Mucosa of gallbladder (tissue), 1 donor: ENCODE measurements around the gene AHSG. TPM values are rescaled to one million over a fixed set of nuclear protein-coding genes. Genes with fewer than 3 reads are reported as not detected.
"Not testable (repeated sequence)": the region's sequence is repeated elsewhere in the genome, so short reads cannot be mapped to it uniquely, and the experiment has no call there.

Experiments used
- DNase-seq: peaks from one replicate; pipeline ENCODE4 v3.0.0-alpha.2; 2020; ENCODE audit warnings: low spot score
- total RNA-seq: library from RNA; stranded (reverse); gene quantifications from one replicate; pipeline ENCODE4 v1.2.1, GENCODE V29; 2021
- donor health status: DM: no; HTN: no; CAD: no.

AHSG gene
- total RNA-seq, 1 donor from 2014 or later, result 2.2 TPM

DNA sequence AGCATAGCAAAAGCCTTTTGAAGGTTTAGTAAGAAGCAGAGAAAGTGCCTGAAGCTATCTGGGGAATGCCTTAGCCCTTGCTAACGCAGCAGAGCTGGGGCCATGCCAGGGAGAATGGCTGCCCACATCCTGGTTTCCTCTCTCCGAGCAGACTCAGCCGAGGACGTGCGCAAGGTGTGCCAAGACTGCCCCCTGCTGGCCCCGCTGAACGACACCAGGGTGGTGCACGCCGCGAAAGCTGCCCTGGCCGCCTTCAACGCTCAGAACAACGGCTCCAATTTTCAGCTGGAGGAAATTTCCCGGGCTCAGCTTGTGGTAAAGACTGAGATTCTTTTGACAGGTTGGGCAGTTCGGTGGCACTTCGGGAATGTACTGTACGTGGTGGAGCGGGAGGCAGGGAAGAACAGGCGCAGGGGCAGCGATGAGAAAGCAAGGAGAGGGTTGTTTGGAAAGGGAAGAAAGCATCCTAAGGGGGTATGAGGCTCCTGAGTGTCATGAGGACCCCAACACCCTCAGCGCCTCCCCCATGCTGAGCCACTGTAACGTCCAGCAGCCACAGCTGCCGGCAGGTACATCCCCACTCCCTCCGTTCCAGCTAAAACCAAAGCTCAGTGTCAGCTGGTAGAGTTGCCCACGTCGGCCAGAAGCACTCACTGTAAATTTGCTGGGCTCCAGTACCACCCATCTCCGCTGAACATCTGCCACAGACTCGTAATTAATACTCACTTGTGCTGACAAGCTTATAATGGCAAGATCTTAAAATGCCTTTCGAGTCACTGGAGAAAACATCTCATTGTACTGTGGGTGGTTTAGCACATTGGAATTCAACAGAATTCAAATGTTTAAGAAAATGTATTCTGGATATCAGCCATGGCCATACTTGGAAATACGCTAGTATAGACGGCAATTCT lies 4.4 kb downstream of the AHSG start:
- peak; percentile 82 for DNase-seq

DNA sequence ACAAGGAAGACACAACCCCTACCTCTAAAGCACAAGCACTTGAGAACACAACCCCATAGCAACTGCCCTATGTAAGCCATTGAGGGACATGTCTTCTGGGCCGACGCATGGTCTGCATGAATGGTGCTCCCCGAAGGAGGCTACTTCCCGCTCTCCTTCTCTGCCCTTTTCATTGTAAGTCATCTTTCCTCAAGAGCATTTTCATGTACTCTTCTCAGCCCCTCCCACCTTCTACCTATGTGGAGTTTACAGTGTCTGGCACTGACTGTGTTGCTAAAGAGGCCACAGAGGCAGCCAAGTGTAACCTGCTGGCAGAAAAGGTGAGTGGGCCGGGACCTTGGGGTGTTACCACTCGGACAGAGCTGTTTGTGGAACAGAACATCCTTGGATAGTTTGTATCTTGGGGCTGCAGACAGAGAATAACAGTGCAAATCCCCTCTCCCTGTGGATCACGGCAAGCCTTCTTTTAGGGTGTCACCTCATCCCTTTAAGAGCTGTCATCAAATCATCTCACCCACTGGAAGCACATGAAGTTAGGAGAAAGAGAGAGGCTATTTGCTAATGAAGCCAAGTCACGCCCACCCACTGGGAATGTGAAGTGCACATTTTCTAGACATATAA lies 5.6 kb downstream of the AHSG start:
- no peak for DNase-seq

DNA sequence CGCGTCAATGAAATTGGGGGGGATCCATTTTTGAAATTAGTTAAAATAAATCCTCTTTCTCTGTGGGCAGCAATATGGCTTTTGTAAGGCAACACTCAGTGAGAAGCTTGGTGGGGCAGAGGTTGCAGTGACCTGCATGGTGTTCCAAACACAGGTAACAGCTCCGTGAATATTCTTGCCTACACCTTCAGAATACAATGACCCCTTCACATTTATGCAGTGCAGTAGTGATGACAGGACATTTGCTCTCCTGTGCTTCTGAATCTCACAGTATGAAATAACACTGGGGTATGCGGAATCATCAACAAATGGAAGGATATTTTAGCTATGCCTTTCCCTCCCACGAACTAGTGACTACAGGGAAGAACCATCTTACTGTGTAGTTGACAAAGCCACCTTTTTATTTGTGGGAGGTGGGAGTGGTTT lies 6.9 kb downstream of the AHSG start:
- no peak for DNase-seq

DNA sequence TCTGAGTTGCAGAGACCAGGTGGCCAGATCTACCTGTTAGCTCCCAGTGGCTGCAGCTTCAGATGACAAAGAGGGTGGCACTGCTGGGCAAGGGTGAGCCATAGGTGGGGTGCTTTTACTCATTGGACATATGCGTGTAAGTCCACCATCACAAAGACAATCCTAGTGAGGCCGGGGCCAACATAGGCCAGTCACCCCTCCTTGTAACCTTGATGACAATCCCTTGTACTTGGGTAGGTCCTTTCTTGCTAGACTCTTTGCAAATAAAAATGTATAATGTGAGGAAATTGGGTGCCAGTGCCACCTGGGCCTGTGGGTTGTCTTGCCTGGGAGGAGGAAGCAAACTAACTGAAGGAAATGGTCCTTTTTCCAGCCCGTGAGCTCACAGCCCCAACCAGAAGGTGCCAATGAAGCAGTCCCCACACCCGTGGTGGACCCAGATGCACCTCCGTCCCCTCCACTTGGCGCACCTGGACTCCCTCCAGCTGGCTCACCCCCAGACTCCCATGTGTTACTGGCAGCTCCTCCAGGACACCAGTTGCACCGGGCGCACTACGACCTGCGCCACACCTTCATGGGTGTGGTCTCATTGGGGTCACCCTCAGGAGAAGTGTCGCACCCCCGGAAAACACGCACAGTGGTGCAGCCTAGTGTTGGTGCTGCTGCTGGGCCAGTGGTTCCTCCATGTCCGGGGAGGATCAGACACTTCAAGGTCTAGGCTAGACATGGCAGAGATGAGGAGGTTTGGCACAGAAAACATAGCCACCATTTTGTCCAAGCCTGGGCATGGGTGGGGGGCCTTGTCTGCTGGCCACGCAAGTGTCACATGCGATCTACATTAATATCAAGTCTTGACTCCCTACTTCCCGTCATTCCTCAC lies 7.6 kb downstream of the AHSG start:
- no peak for DNase-seq

DNA sequence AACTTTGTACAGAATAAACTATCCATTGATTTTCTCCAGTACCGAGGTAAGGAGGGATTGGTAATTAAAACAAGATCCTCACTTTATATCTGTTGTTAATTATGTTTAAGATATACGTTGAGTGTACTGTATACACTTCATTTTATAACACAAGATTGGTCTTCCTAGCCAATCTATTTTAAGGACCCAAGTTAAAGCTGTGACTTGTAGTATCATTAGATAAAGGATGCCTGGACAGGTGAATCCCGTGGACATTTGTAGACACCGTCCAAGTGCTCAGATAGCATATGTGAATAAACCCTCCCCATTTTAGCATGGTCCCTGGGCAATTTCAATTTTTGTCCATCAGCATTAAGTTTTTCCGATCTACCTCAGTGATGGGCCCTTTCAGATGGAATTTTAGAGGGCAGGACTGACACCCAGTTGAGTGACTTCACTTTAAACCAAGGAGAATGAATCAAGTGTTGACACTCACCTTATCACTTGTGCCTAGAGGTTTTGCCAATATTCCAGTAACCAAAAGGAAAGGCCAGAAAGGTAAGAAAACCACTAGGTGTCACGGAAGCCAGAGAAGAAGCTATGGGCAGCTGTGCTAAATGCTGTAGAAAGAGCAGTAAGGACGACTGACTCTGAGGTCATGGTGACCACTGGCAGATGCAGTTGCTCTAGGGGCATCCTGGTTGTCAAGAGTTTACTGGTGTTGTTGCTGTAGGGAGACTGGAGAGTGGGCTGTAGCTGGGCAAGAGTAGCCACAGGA lies 9.2 kb downstream of the AHSG start:
- DNase-seq, result no peak

DNA sequence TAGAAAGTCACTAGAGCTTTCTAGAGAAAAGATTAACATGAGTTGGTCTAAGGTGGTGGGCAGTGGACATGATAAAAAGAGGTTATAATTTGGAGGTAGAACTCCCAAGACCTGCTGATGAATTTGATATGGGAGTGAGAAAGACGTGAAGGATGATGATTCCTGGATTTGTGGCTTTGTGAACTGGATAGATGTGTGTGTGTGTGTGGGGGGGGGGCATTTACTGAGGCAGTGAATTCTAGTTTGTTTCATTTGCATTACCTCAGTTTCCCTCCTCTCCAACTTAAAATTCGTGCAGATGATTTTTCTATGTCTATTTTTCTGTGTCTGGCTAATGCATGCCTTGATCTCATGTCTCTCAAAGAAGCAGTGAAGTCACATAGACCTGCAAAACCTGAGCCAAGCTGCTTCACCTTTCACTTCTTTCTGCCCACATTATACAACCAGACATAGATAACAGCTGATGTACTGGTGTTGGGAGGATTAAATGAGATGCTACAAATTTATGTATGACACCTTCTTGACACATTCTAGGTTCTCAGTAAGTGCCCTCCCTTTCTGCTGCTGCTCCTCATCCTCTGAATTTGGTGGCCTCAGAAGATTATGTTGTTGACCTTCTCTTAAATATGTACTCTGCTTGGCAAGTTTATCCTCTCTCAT lies 9.9 kb downstream of the AHSG start:
- no peak for DNase-seq

DNA sequence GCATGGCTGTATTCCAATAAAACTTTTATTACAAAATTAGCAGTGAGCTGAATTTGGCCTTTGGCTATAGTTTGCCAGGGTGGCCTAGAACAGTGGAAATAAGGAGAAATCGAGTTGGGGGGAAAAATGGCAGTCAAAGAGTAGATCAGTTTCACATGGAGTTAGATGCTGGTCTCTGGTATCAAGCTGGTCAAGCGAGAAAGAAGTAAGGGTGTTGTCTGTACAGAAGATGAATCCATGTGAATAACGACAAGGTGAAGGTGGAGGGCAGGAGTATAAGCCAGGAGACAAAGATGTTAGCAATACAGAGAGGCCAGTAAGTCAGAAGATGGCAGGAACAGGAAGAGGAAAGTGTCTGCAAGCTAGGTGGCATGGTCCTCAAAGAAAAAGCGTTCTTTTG lies 11.7 kb downstream of the AHSG start:
- no peak for DNase-seq

DNA sequence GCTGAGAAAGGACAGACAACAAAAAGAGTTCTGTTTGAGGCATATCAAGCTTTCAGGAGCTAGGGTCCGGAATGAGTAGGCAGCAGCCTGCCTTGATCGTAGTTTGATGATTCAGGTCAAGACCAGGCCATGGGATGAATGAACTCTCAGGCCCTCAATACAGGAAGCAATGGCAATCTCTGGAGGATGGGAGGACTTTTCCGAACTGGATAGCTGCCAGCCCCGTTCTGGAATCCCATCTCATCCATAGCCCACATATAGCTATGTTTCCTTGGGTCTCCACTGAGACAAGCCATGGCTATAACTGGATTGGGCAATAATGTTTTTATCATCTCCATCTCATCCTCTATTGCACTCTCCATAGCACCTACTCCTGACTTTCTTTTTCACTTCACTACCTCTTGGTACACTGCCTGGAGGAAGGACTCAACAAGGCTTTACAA lies 12.8 kb downstream of the AHSG start:
- DNase-seq, result no peak

DNA sequence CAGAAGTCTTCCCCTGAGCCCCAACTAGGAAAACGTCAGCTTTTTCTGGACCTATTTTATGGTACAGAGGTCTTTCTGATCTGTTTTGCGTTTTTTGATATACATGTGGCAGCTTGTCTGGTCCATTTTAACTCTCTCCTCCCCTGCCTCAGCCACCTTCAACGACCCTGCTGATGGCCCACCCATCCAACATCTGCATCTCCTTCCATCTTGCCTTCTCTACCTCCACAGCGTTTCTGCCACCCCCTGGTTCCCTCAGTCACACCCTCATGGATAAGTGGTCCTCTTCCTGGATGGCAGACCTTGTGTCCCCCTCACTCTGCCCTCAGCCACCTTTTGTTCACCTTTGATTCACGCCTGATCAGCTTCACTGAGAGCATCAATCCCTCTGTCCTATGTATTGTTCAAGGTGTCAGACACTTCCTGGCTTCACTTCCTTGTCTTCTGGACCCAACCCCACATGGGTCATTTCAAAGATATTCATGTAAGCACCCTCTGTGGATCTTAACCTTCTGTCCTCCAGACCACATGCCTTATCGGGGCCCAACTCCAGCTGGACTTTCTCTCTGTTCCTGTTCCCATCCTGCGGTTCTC lies 13.5 kb downstream of the AHSG start:
- DNase-seq, result no peak

DNA sequence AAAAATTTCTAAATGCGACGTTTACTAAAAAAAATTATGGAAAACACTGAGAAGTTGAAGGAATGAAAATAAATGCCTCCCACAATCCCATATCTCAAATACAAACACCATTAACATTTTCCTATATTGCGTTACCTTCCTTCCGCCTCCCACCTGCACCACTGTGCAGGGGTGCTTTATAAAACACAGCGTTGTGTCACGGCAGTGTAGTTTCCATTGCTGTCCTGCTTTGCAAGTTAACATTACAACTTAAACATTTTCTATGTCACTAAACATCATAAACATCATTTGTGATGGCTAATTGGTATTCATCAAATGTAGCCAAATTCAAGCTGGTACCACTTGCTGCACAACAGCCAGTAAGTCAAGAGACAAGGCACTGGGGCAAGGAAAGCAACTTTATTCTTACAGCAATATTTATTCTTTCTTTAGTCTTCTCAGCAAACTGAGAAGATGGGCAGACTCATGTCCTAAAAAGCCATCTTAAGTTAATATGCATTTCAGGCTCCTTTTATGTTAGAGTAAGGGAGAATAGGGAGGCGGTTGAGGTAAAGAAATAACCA lies 15.1 kb downstream of the AHSG start:
- DNase-seq, result no peak

DNA sequence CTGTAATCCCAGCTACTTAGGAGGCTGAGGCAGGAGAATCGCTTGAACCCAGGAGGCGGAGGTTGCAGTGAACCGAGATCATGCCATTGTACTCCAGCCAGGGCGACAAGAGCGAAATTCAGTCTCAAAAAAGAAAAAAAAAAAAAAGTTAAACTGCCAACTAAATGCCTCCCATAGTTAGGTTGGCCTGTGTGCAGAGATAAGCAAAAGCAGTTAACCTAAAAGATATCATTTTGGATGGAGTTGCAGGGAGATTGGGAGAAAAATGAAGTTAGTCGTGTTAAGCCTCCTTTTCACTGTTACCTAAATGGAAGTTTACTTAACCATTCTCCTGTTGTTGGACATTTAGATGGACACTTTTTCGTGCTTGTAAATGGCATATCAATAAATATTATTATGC lies 15.9 kb downstream of the AHSG start:
- no peak for DNase-seq

DNA sequence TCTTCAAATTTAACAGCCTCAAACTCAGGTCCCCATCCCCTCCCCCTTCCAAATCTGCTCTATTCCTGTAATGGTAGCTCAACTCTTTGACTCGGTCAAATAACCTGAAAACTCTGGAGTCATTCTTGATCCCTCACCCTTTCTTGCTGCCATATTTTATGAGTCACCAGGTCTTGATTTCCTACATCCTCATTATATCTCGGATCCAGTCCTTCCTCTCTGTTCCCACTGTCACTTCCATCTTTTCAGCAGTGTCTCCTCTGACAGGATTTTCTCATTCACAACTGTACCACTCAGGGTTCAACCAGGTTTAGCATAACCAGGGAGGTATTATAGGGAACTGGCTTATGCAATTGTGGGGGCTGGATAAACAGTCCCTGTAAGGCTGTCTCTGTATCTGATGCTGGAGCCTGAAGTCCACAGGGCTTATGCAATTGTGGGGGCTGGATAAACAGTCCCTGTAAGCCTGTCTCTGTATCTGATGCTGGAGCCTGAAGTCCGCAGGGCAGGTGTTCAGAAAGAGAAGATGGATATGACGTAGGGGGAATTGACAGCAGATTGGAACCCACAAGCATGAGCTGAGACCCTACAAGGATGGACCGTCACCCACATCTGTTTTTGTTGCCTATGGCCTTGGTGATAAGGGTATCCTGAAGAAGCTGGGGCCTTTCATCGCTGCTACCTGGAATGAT lies 18.2 kb downstream of the AHSG start:
- DNase-seq, result no peak

DNA sequence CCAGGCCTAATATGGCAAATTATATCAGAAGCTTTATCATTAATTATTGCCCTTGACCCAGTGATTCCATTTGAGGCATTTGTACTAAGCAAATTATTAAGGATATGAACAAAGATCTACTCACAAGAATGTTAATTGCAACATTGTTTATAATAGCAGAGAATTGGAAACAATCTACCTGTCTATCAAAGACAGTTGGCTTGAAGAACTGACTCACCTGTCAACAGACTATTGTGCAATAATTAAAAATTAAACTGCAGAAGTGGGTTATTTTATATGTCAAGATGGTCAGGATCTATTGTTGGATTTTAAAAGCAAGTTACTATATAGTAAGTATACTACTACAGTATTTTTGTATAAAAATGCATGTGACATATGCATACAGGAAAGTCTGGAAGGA lies 20.6 kb downstream of the AHSG start:
- no peak for DNase-seq

DNA sequence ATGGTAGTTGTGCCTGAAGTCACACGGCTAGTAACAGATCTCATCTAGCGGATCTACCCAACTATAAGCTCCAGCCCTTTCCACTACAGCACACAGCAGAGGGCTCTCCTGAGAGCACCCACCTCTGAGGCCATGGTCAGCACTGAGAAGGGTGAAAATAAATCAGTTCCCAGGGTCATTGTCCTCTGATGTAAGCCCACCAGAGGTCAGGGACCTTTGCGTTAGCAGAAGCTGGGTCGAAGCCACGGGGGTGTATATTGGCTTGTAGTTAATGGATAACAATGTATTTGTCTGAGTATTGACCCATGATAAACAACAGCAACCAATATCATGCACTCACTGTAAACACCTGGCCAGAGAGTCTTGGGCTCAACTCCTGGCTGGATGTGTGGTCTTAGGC lies 21.3 kb downstream of the AHSG start:
- not testable (repeated sequence) for DNase-seq

DNA sequence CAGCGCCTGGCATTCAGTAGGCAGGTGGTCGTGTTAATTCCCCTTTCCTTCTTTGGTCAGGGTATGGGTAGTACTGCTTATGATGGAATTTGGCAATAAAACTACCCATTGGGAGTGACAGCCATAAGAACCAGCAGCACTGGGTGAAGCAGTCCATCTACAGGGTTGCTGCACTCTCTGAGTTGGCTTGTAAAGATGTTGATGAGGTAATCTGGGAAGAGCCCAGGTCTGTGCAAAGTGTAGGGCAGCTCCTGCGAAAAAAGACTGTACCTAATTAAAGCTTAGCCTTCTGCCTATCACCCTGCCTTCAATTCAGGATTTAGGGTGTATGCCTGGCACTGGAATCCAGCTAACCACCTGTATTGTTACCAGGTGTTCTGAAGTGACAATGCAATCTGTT lies 22.7 kb downstream of the AHSG start:
- no peak for DNase-seq

DNA sequence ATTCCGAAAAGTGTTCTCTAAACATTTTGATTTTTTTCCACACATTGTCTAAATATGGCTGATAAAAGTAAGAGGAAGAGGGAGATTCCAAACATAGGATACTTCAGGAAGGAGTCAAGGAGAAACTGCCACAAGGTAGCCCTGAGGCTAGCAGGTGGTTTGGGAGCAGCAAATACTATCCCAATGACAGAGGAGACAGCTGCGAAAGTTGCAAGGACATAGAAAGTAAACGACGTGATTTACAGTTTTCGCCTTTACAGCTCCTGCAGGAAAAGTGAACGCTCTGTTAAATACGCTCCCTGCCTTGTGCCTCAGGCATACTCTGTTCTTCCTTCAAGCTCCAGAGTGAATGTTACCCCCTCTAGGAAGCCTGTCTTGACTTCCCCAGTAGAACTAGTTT lies 23.7 kb downstream of the AHSG start:
- DNase-seq, result no peak

DNA sequence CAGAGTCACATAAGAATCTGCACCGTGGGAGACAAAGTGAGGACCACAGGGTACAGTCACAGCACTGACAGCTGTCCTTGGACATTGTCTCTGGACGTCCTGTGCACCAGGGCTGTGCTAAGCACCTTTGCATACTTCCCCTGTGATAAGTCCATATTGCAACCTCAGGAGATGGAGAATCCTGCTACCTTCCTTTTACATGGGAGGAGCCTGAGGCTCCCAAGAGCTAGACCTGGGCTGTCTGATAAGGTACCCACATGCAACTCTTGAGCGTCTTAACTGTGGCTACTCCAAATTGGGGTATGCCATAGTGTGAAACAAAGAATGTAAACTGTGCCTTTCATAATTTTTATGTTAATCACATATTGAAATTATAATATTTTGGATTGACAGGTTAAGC lies 24.8 kb downstream of the AHSG start:
- no peak for DNase-seq

DNA sequence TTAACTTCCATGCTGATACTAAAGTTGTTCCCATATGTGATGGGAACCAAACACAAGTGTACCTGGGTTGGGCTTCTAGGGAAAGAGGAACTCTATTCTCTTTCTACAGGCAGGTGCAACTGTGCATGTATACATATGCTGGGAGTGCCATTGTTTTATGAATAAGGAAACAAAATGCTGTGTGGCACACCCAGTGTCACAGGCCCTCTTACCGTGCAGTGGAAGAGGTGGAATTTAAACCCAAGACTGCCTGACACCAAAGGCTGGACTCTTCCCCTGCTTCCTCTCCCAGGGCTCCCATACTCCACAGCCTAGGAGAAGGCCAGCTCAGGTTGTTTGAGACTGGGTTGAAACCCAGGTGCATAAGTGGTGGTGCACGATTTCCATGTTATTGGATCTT lies 25.4 kb downstream of the AHSG start:
- DNase-seq, result no peak

DNA sequence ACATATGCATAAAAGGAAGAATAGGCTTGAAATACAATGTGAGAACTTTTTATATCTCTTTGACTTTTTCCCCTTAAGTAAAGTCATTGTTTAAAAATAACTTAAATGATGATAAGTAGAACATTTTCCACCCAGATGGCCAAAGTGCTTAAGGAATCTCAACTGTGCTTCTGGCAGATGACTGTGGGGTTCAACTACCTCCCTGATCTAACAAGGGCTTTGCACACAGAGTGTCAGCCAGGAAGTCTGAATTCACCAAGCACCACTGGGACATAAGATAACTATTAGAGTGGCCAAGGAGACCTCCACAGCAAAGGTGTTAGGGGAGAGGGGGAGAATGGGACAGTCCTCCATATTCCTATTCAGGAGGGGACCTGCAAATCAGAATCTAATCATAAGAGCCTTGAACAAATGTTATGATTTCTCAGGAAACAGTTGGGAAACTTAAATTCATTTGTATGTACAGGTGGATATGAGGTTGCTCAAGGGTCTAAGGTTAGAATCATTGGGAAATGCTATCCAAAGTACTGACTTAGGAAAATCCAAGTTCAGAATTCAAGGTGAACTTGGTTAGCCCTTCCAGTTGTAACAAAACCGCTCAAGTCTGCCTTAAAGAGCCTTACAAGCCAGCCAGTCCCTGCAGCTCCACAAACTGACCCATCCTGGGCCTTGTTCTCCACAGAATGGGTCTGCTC lies 27.1 kb downstream of the AHSG start, which contains the start of gene FETUB:
FETUB (plus strand) TSS at position 622 of the 695 bp plus-strand sequence; CDS start at position 684, 62 bp downstream.
- no peak for DNase-seq
